Measurements from ENCODE around the gene CRYL1. TPM values are rescaled to one million over a fixed set of nuclear protein-coding genes. Genes with fewer than 3 reads are reported as not detected.
A peak's percentile ranks its signal among the peaks of the same experiment; 100 is the strongest.

The CRYL1 gene
- total RNA-seq, 1 donor from 2014 or later = 3.6 TPM

DNA sequence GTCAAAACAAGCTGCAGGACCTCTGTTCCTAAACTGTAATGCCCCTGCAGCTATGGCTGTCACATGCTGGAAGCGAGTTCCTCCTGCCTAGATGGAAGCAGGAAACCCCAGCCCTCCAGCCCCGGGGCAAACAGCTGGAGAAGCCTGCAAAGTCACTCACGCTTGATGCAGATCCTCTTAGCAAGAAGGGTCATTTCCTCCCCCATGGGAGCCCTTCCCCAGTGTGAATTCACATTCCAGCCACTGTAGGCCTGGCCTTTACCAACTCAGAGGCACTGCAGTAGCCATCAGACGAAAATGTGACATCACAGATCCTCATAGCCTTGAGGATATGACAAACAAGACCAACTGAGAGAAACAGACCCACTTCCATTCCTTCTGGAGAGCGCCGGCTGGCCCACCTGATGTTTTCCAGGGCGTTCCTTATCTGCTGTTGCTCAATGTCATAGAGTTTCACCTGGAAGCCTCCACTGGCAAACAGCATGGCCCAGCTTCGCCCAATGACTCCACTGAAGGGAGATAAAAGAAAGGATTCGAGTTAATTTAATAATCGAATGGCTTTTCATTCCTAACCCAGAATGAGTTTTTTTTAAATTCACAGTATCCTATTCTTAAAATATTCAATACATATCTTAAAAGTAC lies 13.5 kb downstream of the CRYL1 start:
- H4K20me1 ChIP-seq (ENCODE audit: low read depth) = no peaks in the 10 kb centered on the region
- H3K27me3 ChIP-seq = no peaks in the 10 kb centered on the region
- no peaks in the 10 kb centered on the region for H3K36me3 ChIP-seq
- Mint-ChIP-seq H3K27ac (no peak overlapping the region), H3K4me1 (peaks cover 7% of the 10 kb centered on the region), H3K36me3 (no peaks in the 10 kb centered on the region), H3K27me3 (ENCODE audit: insufficient read depth, low read depth) (no peaks in the 10 kb centered on the region), H3K9me3 (no peaks in the 10 kb centered on the region), H3K4me3 (no peak overlapping the region)
- H3K9ac ChIP-seq = no peak overlapping the region
- H3K79me2 ChIP-seq (ENCODE audit: low read depth) = no peaks in the 10 kb centered on the region
- DNase-seq (ENCODE audit: low spot score) = peak; percentile 43
- peak overlapping the region; percentile 88 for H2AFZ ChIP-seq (replicated peaks)
- H3F3A ChIP-seq (ENCODE audit: low read depth) = no peaks in the 10 kb centered on the region
- H3K4me1 ChIP-seq = peaks cover 4% of the 10 kb centered on the region
- H3K27ac ChIP-seq = no peak overlapping the region
- no peak overlapping the region for H3K4me3 ChIP-seq
- H3K4me2 ChIP-seq = no peak overlapping the region
- no peaks in the 10 kb centered on the region for H3K9me3 ChIP-seq (ENCODE audit: low read depth)
- TF ChIP-seq, protein P1, sequence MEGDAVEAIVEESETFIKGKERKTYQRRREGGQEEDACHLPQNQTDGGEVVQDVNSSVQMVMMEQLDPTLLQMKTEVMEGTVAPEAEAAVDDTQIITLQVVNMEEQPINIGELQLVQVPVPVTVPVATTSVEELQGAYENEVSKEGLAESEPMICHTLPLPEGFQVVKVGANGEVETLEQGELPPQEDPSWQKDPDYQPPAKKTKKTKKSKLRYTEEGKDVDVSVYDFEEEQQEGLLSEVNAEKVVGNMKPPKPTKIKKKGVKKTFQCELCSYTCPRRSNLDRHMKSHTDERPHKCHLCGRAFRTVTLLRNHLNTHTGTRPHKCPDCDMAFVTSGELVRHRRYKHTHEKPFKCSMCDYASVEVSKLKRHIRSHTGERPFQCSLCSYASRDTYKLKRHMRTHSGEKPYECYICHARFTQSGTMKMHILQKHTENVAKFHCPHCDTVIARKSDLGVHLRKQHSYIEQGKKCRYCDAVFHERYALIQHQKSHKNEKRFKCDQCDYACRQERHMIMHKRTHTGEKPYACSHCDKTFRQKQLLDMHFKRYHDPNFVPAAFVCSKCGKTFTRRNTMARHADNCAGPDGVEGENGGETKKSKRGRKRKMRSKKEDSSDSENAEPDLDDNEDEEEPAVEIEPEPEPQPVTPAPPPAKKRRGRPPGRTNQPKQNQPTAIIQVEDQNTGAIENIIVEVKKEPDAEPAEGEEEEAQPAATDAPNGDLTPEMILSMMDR (IDR thresholded peaks at IDR 0.05) = peak; percentile 6
- TF ChIP-seq EZH2phosphoT487 (IDR thresholded peaks at IDR 0.05) = no peak

DNA sequence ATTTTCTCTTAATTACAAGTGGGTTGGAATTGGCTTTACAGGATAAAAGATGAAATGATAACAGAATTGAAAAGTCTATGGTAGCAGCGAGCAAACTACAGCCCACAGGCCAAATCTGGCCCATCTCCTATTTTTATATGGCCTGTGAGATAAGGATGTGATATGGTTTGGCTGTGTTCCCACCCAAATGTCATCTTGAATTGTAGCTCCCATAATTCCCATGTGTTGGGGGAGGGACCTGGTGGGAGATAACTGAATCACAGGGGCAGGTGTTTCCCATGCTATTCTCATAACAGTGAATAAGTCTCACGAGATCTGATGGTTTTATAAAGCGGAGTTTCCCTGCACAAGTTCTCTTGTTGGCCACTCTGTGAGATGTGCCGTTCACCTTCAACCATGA lies 19.0 kb downstream of the CRYL1 start:
- H3K27ac Mint-ChIP-seq = no peak overlapping the region
- H4K20me1 ChIP-seq (ENCODE audit: low read depth) = no peaks in the 10 kb centered on the region
- H3K27me3 ChIP-seq = no peaks in the 10 kb centered on the region
- no peaks in the 10 kb centered on the region for H3K9me3 Mint-ChIP-seq
- H3K36me3 ChIP-seq = no peaks in the 10 kb centered on the region
- no peak overlapping the region for H2AFZ ChIP-seq (replicated peaks)
- H3K79me2 ChIP-seq (ENCODE audit: low read depth) = no peaks in the 10 kb centered on the region
- no peaks in the 10 kb centered on the region for H3K4me1 ChIP-seq
- peaks cover 2% of the 10 kb centered on the region for H3K27me3 Mint-ChIP-seq (ENCODE audit: insufficient read depth, low read depth)
- peaks cover 5% of the 10 kb centered on the region for H3K4me1 Mint-ChIP-seq
- H3K9ac ChIP-seq = no peak overlapping the region
- H3K36me3 Mint-ChIP-seq = no peaks in the 10 kb centered on the region
- H3K4me3 Mint-ChIP-seq = no peak overlapping the region
- no peaks in the 10 kb centered on the region for H3K9me3 ChIP-seq (ENCODE audit: low read depth)
- no peaks in the 10 kb centered on the region for H3F3A ChIP-seq (ENCODE audit: low read depth)
- H3K4me2 ChIP-seq = no peak overlapping the region
- DNase-seq (ENCODE audit: low spot score) = no peak
- H3K4me3 ChIP-seq = no peak overlapping the region
- TF ChIP-seq, protein P1 (IDR thresholded peaks at IDR 0.05) = no peak
- no peak for TF ChIP-seq EZH2phosphoT487 (IDR thresholded peaks at IDR 0.05)
- TF ChIP-seq EZH2 (IDR thresholded peaks at IDR 0.05) = no peak
- H3K27ac ChIP-seq = no peak overlapping the region

DNA sequence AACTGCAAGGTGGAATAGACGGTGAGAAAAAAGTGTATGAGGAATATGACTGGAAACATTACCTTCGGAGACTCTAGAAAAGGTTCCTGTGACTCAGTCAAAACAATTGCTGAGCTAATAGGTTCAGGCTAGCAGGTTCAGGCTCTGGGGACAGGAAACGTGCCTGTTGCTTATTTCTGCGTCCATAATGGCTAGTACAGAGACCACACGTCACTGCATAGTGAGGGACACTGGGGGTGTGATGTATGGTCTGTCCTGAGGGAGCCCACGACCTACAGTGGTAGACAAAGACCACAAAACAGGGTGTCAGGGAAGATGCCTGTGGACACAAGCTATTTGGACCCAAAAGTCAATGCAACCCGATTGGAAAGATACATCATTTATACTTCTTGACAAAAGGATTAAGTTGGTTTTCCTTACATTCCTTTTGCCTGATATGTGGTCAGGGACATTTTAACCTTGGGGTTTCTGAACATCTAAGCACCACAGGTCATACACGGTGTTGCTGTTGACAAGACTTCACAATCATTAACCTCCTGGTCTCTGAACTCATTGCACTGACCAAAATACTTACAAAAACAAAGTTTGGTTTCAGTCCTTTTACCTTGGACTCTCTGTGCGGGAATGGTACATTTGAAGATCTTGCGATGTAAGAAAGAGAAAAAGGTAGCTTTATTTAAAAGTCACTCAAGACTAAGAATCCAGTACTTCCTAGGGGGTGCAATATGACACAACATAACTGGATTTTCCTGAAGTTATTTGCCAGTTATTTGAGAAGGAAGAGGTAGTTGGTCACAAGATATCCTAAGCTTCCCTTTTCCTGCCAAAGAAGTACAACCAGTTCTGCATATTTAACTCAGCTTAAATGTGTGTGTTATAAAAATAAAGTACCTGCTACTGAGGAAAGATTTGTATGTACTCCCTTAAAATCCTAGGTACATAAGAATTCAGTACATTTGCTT lies 20.0 kb downstream of the CRYL1 start:
- H3K27ac Mint-ChIP-seq = no peak overlapping the region
- H3K9me3 Mint-ChIP-seq = peaks cover 5% of the 10 kb centered on the region
- Histone ChIP-seq H3K27ac (no peak overlapping the region), H3K36me3 (no peaks in the 10 kb centered on the region), H2AFZ (replicated peaks) (no peak overlapping the region), H3K79me2 (ENCODE audit: low read depth) (no peaks in the 10 kb centered on the region), H3K4me2 (no peak overlapping the region), H3K4me3 (no peak overlapping the region), H3K27me3 (no peaks in the 10 kb centered on the region), H4K20me1 (ENCODE audit: low read depth) (no peaks in the 10 kb centered on the region), H3K4me1 (no peaks in the 10 kb centered on the region), H3F3A (ENCODE audit: low read depth) (no peaks in the 10 kb centered on the region), H3K9ac (no peak overlapping the region), H3K9me3 (ENCODE audit: low read depth) (no peaks in the 10 kb centered on the region)
- H3K27me3 Mint-ChIP-seq (ENCODE audit: insufficient read depth, low read depth) = peaks cover 3% of the 10 kb centered on the region
- no peaks in the 10 kb centered on the region for H3K36me3 Mint-ChIP-seq
- H3K4me3 Mint-ChIP-seq = no peak overlapping the region
- H3K4me1 Mint-ChIP-seq = peaks cover 3% of the 10 kb centered on the region
- TF ChIP-seq EZH2phosphoT487 (IDR thresholded peaks at IDR 0.05) (no peak), EZH2 (IDR thresholded peaks at IDR 0.05) (no peak)
- TF ChIP-seq, protein P1 (IDR thresholded peaks at IDR 0.05) = no peak
- DNase-seq (ENCODE audit: low spot score) = no peak

Measured in neural progenitor cell (in vitro differentiated cells).